ENCODE results near the gene ABCB1.

DNA sequence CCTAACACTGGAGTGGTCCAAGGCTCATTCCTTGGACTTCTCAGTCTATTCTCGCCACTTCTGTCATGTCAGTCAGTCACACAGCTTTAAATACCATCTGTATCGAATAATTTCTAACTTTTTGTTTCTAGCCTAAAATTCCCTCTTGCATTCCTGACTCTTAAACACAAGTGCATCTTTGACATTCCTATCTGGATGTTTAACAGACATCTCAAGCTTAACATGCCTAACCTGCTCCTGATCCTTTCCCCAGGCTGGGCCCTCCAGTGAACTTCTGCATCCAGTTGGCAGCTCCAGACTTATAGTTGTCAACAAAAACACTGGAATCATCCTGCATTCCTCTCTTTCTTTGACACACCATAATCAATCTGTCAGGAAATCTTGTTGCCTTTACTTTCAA, 120.7 kb downstream of the ABCB1 start:
- TF ChIP-seq, protein P1, sequence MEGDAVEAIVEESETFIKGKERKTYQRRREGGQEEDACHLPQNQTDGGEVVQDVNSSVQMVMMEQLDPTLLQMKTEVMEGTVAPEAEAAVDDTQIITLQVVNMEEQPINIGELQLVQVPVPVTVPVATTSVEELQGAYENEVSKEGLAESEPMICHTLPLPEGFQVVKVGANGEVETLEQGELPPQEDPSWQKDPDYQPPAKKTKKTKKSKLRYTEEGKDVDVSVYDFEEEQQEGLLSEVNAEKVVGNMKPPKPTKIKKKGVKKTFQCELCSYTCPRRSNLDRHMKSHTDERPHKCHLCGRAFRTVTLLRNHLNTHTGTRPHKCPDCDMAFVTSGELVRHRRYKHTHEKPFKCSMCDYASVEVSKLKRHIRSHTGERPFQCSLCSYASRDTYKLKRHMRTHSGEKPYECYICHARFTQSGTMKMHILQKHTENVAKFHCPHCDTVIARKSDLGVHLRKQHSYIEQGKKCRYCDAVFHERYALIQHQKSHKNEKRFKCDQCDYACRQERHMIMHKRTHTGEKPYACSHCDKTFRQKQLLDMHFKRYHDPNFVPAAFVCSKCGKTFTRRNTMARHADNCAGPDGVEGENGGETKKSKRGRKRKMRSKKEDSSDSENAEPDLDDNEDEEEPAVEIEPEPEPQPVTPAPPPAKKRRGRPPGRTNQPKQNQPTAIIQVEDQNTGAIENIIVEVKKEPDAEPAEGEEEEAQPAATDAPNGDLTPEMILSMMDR (conservative IDR thresholded peaks at IDR 0.05), result no peak
- no peak for TF ChIP-seq ZFX (IDR thresholded peaks at IDR 0.05)

Measured in C4-2B (cell line).